HG03558 (cell line): ENCODE results near the gene JARID2.

ENCODE experiments used
- ATAC-seq: cut with Tn5 transposase; IDR thresholded peaks from one replicate; pipeline ENCODE4 v1.9.1; 2021; ENCODE audit warnings: moderate number of reproducible peaks; ENCODE audit not compliant: unreplicated experiment; ENCODE audit errors: extremely low read depth

JARID2 gene

GRCh38 chr6:15429141-15430110, 183.6 kb downstream of the JARID2 start:
- no peak for ATAC-seq

- no peak for ATAC-seq
These were observed 184.3 kb downstream of the JARID2 start for GRCh38 chr6:15430186-15430585.

GRCh38 chr6:15430931-15431405, 185.1 kb downstream of the JARID2 start:
- ATAC-seq: no peak

DNA sequence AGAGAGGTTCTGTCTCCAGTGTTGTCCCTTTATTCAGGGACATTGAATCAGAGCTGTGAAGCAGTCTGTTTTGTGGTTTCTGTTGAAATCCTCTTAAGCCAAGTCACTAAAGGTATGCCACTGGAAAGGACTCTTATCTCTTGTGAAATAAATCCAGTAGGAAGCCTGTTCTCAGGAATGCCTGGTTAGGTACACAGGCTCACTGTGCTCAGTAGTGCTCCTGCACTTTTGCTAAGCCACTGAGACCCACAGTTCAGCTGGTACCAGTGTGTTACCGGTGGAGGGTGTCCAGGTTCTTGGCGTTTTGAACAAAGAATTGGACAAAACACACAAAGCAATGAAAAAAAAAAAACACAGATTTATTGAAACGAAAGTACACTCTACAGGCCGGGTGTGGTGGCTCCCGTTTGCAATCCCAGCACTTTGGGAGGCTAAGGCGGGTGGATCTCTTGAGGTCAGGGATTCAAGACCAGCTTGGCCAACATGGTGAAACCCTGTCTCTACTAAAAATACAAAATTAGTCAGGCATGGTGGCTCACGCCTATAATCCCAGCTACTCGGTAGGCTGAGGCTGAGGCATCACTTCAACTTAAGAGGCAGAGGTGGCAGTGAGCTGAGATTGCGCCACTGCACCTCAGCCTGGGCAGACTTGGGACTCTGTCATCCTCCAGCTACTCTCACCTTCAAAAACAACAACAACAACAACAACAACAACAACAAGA, 186.1 kb downstream of the JARID2 start:
- no peak for ATAC-seq

DNA sequence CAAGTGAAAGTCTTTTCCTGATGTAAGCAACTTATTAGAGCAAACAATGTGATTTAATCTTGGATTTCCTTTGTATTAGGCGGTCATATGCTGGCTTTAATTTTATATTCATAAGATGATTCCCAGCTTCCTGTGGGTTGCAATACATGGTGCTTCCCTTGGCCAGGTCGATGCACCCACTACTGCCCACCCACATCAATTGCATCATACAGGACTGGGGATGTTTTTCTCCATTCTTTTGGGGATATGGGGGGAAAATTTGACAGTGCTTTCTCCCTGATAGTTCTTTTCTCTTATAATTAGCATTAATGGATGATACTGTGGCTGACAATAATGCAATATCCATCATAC, 187.6 kb downstream of the JARID2 start:
- ATAC-seq: no peak

- ATAC-seq: no peak
These were observed 188.4 kb downstream of the JARID2 start for GRCh38 chr6:15434263-15434662.

GRCh38 chr6:15434823-15435380, 189.0 kb downstream of the JARID2 start:
- ATAC-seq: no peak

- ATAC-seq: no peak
These were observed 189.6 kb downstream of the JARID2 start for GRCh38 chr6:15435468-15435867.

- ATAC-seq: no peak
These were observed 190.6 kb downstream of the JARID2 start for GRCh38 chr6:15436451-15436850.

DNA sequence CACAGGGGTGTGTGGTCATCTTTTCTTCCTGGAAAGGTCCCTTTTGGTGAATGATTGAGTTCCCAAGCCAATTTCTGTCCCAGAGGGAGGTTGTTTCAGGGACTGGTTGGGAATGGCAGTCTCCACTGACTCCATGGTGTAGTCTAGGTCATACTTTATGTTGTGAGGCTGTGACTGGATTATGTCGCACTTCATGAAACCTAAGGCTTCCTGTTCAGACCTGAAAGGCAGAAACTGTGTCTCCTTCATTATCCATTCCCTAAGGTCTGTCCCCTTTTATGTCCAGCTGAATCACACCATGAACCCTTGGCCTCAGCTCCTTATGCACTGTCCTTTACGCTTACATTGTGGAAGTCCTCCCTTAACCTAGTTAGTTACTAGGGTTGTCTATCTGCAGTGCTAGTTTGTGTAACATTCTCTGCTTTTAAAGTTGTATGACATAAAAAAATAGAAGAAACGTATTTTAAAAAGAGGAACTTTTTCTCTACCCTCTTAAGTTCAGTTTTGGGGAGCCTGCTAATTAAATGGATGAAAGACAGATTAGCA, 191.3 kb downstream of the JARID2 start:
- ATAC-seq: no peak

- no peak for ATAC-seq
These were observed 193.6 kb downstream of the JARID2 start for GRCh38 chr6:15439410-15440025.

GRCh38 chr6:15440040-15440439, 194.2 kb downstream of the JARID2 start:
- no peak for ATAC-seq

DNA sequence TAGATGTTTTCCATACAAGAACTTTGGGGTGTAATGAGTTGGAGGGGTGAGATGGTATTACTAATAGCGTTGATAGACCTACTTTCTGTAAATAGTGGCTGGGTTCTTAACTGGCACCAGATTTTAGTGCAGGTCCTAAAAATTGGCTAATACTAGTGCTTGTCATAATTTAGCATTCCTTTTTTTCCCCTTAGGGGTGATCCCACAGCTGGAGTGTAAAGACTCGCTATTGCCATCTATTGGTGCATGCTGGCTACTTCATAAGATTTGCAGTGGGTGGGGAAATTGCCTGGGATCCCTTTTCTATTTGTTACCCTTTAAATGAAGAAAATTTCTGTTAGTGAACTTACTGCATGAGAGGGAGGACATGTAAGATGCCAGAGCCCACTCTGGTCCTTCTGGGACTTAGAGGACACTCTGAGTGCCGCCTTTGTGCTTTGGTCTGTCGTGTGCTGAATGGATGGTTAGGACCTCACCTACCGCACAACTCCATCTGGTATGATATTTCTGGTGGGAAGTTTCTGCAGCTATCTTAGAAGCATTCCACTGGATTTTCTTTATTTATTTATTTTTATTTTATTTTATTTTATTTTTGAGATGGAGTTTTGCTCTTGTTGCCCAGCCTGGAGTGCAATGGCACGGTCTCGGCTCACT, 195.5 kb downstream of the JARID2 start:
- no peak for ATAC-seq

DNA sequence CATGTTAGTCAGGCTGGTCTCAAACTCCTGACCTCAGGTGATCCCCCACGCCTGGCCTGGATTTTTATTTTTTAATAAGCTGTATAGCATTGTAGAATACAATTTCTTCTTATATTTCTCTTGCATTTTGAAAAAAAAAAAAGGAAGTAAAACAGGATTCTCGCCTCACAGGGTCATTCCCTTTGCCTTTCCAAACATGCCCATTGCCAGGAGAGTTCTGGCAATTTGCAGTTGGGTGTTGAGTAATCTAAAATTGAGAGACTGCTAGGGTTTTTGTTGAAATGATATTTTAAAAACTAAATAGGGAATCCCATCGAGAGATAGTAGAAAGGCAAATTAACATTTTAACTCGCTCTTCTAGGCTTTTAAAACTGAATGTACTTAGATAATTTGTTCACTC, 196.1 kb downstream of the JARID2 start:
- no peak for ATAC-seq

DNA sequence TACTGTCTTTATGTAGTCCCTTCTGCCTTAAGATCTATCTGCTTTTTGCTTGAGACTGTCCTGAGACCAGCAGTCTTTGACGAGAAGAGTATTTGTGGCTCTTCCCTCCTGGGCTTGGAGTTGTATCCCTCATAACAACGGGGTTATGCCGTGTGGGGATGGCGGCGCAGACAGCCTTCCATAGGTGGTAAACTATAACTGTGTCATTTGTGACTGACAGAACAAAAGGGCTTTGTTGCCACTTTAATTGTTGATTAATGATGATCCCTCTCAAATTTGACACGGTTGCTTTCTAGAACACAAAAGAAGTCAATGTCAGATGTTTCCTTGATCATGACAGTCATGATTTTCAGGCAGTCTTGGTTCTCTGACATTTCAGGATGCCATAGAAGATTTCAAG, 196.6 kb downstream of the JARID2 start:
- ATAC-seq: no peak

GRCh38 chr6:15443119-15443830, 197.4 kb downstream of the JARID2 start:
- no peak for ATAC-seq

- no peak for ATAC-seq
These were observed 198.3 kb downstream of the JARID2 start for GRCh38 chr6:15444081-15444731.

DNA sequence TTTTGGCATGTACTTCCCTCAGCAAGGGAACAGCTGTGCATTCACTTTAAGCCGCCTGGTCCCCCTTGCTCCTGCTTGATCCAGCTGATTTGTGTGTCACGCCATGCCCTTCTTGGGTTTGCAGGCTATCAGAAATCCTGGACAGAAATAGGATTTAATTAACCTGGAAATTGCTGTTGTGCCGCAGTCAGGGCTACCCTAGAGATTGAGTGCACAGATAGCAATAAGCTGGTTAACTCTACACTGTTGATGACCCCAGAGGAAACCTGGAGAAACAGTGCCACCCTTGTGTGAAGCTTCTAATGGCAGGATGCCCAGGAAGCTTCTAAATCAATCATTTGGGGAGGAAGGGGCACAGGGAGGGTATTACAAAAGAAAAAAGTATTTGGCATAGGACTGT, 199.0 kb downstream of the JARID2 start:
- no peak for ATAC-seq
